CD4-positive, alpha-beta T cell (primary cell): Measurements from ENCODE around the gene CROCC. TPM values are rescaled to one million over a fixed set of nuclear protein-coding genes. Genes with fewer than 3 reads are reported as not detected.
"Not testable (repeated sequence)": the region's sequence is repeated elsewhere in the genome, so short reads cannot be mapped to it uniquely, and the experiment has no call there.

Source experiments
- ATAC-seq: fragments of 200-7000 bp; cut with Tn5 transposase; one replicate; pipeline ENCODE4 v1.10.0; 2022; ENCODE audit warnings: mild to moderate bottlenecking; ENCODE audit not compliant: poor library complexity
- CTCF ChIA-PET: fragments of 350-600 bp; sonication (Branson Sonifier 250); formaldehyde crosslinking; loops from one replicate; lab custom pipeline; 2021; ENCODE audit warnings: antibody characterized with exemption, inconsistent platforms; lab: Charles Lee
- POLR2A ChIA-PET: fragments of 350-600 bp; sonication (Branson Sonifier 250); formaldehyde crosslinking; loops from one replicate; lab custom pipeline; 2021; ENCODE audit warnings: antibody characterized with exemption, inconsistent platforms; lab: Charles Lee
- DNase-seq, 14 experiments: peaks; one replicate each; pipeline ENCODE4 v3.0.0-alpha.2; 2013 to 2020; ENCODE audit warnings: mixed read lengths in 2 of 14
- H3K27ac ChIP-seq, 2 donors: one replicate each; pipeline versions ENCODE4 v1.5.1 to v1.7.0; 2013; ENCODE audit warnings: low read length in 2 of 2, low read depth in 1 of 2, mild to moderate bottlenecking in 1 of 2
- H3K27me3 ChIP-seq, 2 experiments: 1 replicate in 1 of 2; 2 replicates in 1 of 2; pipeline versions ENCODE4 v1.6.1 to v1.7.0; 2013; ENCODE audit warnings: low read length in 2 of 2, control low read depth in 1 of 2, mild to moderate bottlenecking in 1 of 2, moderate library complexity in 1 of 2; ENCODE audit not compliant: insufficient read depth in 2 of 2, control insufficient read depth in 1 of 2
- H3K36me3 ChIP-seq: one replicate; pipeline ENCODE4 v1.6.1; 2013; ENCODE audit warnings: low read length, control low read depth; ENCODE audit not compliant: insufficient read depth
- H3K4me1 ChIP-seq: one replicate; pipeline ENCODE4 v1.6.1; 2013; ENCODE audit warnings: low read length, control low read depth; ENCODE audit not compliant: insufficient read depth
- H3K4me3 ChIP-seq: one replicate; pipeline ENCODE4 v1.5.1; 2013; ENCODE audit warnings: mild to moderate bottlenecking, low read length, moderate library complexity
- H3K9me3 ChIP-seq, 2 experiments: 1 replicate in 1 of 2; 2 replicates in 1 of 2; pipeline versions ENCODE4 v1.6.1 to v1.7.0; 2013; ENCODE audit warnings: low read length in 2 of 2, mild to moderate bottlenecking in 2 of 2, control low read depth in 1 of 2, moderate library complexity in 1 of 2; ENCODE audit not compliant: control insufficient read depth in 1 of 2, insufficient read depth in 1 of 2
- H3K27ac Mint-ChIP-seq: one replicate; pipeline ENCODE4 v1.8.0; 2020; ENCODE audit warnings: mixed read lengths
- H3K27me3 Mint-ChIP-seq: one replicate; pipeline ENCODE4 v1.8.0; 2021; ENCODE audit warnings: mixed read lengths
- H3K36me3 Mint-ChIP-seq: one replicate; pipeline ENCODE4 v1.8.0; 2021; ENCODE audit warnings: low read depth, mixed read lengths
- H3K4me1 Mint-ChIP-seq: one replicate; pipeline ENCODE4 v1.8.0; 2021; ENCODE audit warnings: low read depth, mixed read lengths
- H3K4me3 Mint-ChIP-seq: one replicate; pipeline ENCODE4 v1.8.0; 2020; ENCODE audit warnings: mild to moderate bottlenecking, mixed read lengths
- H3K9me3 Mint-ChIP-seq: one replicate; pipeline ENCODE4 v1.8.0; 2020; ENCODE audit warnings: mixed read lengths
- intact Hi-C, 2 experiments: fragments of 100-400 bp; cut with DNase I in 1 of 2; cut with micrococcal nuclease in 1 of 2; formaldehyde crosslinking; loops; one replicate each; pipeline versions ENCODE4 v1.15.1 to v1.9.0; 2023 to 2025; cut with DNase I, micrococcal nuclease
- total RNA-seq, 174 experiments: library from RNA in 2 of 174; stranded (reverse) in 2 of 174; gene quantifications; one replicate each; pipeline ENCODE4 v1.2.3 and lab custom pipeline; 2021 to 2026

CROCC gene
- total RNA-seq, 2 experiments from 2014 or later: 47.4 to 49.7 TPM

DNA sequence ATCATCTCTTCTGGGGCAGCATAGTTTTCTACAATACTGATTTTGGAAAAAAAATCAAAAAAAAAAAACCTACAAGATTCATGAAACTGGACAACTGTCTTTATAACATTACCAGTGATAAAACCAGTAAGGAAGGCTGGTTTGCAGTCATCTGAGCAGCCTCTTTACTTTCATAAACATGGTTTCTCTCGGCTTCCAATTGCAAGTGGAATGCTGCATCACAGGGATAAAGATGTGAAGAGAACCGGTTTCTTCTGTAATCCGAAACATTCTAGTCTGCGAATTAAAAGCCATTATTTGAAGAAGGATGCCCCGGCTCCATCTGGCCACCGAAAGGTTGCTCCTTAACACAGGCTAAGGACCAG is 26.5 kb upstream of the CROCC start:
- POLR2A ChIA-PET: interaction anchor here (2.4 kb wide), 1 partner anchor 10 kb away, joined by 73 read pairs; no protein-coding TSS in a partner anchor
- peak overlapping the region; percentile 54 for H3K4me3 ChIP-seq
- Mint-ChIP-seq H3K4me3 (peak overlapping the region; percentile 80), H3K27ac (peak overlapping the region; percentile 99), H3K4me1 (peaks cover 40% of the 10 kb centered on the region)
- H3K9me3 Mint-ChIP-seq, H3K9me3 ChIP-seq, DNase-seq, H3K36me3 ChIP-seq, CTCF ChIA-PET, H3K27me3 Mint-ChIP-seq, ATAC-seq, H3K27me3 ChIP-seq, H3K36me3 Mint-ChIP-seq, intact Hi-C loops: not testable (repeated sequence)
- H3K4me1 ChIP-seq: peaks cover 19% of the 10 kb centered on the region
- peak overlapping the region; percentile 70 to 96 for H3K27ac ChIP-seq

DNA sequence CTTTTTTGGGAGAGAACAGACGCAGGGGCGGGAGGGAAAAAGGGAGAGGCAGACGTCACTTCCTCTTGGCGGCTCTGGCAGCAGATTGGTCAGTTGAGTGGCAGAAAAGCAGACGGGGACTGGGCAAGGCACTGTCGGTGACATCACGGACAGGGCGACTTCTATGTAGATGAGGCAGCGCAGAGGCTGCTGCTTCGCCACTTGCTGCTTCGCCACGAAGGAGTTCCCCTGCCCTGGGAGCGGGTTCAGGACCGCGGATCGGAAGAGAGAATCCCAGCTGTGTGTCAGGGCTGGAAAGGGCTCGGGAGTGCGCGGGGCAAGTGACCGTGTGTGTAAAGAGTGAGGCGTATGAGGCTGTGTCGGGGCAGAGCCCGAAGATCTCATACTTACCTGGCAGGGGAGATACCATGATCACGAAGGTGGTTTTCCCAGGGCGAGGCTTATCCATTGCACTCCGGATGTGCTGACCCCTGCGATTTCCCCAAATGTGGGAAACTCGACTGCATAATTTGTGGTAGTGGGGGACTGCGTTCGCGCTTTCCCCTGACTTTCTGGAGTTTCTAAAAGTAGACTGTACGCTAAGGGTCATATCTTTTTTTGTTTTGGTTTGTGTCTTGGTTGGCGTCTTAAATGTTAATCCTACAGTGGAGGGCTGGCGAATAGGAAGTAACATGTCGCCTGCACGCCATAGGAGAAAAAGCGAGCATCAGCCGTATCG is 26.0 kb upstream of the CROCC start, which contains the start of gene RNU1-2:
Gene RNU1-2, plus strand, starts transcription at position 383 of the 718 bp plus-strand sequence.
- not testable (repeated sequence) for H3K36me3 ChIP-seq, H3K27me3 ChIP-seq

DNA sequence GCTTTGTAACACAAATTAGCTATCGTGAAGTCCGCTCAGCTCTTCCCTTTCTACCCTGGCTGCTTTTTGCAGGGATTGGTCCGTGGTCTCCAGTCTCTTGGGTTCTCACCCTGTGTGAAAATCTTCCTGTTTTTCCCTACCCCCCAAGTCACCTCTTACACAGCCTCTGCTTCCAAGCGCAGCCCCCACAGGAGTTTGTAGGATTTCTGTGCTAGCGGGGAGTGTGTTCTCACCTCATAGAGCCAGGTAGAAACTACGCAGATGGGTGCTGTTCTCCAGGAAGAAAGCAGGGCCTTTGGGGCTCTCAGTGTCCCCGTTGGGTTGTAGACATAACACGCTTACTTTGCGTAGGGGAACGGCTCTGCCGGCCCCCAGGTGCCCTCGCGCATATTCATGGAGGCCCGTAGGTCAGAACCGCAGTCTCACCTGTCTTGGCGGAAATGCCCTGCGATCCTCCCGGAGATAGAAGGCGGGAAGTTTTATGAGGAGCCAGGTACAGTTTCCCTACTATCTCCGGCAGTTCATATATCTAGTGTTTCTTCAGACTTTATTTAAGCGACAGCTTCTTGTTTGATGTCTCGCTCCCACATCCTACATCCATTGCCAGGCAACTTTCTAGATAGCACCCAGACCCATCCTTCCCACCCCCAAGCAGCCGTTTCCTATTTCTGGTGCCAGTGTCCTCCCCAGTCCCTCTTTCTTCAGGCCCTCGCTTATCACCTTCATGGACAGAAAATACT is 25.2 kb upstream of the CROCC start:
- DNase-seq (peak in 12 of 14 experiments; percentile 35 to 89 (median 52)), ATAC-seq (peak; percentile 11)
- H3K36me3 ChIP-seq, H3K9me3 ChIP-seq, H3K27me3 ChIP-seq, H3K27me3 Mint-ChIP-seq, CTCF ChIA-PET, H3K9me3 Mint-ChIP-seq, H3K36me3 Mint-ChIP-seq: not testable (repeated sequence)
- Mint-ChIP-seq H3K4me3 (peak overlapping the region; percentile 80), H3K27ac (peak overlapping the region; percentile 99), H3K4me1 (peaks cover 44% of the 10 kb centered on the region)
- peak overlapping the region; percentile 54 for H3K4me3 ChIP-seq
- POLR2A ChIA-PET: interaction anchor here (0.7 to 2.4 kb wide), 6 partner anchors 9 to 283 kb away, joined by 3 to 73 read pairs (median 4); partner anchors contain the start of gene NBPF1
- H3K4me1 ChIP-seq: peaks cover 27% of the 10 kb centered on the region
- peak overlapping the region; percentile 70 to 96 for H3K27ac ChIP-seq
- intact Hi-C loops: loop anchor here (1.0 kb wide), 1 partner anchor 8 kb away; no protein-coding TSS in a partner anchor

More for the DNA sequence above, 26.0 kb upstream of the CROCC start, which contains the start of gene RNU1-2:
- Histone ChIP-seq H3K4me1 (peaks cover 20% of the 10 kb centered on the region), H3K4me3 (peak within 1 kb of the TSS; percentile 54), H3K27ac (peak within 1 kb of the TSS; percentile 70 to 96)
- H3K9me3 ChIP-seq, H3K27me3 Mint-ChIP-seq, H3K9me3 Mint-ChIP-seq, CTCF ChIA-PET, H3K36me3 Mint-ChIP-seq: not testable (repeated sequence)
- peak; percentile 98 for ATAC-seq
- peak; percentile 71 to 96 (median 84) for DNase-seq
- Mint-ChIP-seq H3K4me1 (peaks cover 41% of the 10 kb centered on the region), H3K4me3 (peak within 1 kb of the TSS; percentile 80), H3K27ac (peak within 1 kb of the TSS; percentile 99)
- POLR2A ChIA-PET: interaction anchor here (0.7 to 2.4 kb wide), 6 partner anchors 9 to 283 kb away, joined by 3 to 73 read pairs (median 4); partner anchors contain the start of gene NBPF1
- intact Hi-C loops: loop anchor here (1.0 kb wide), 1 partner anchor 9 kb away; no protein-coding TSS in a partner anchor

- H3K36me3 Mint-ChIP-seq, H3K4me3 ChIP-seq, DNase-seq, CTCF ChIA-PET, ATAC-seq, H3K27me3 ChIP-seq, H3K9me3 Mint-ChIP-seq, intact Hi-C loops, H3K36me3 ChIP-seq, H3K27ac ChIP-seq, H3K27me3 Mint-ChIP-seq, H3K9me3 ChIP-seq, POLR2A ChIA-PET: not testable (repeated sequence)
- Mint-ChIP-seq H3K4me3 (peak overlapping the region; percentile 86), H3K4me1 (peaks cover 52% of the 10 kb centered on the region), H3K27ac (peak overlapping the region; percentile 99)
- H3K4me1 ChIP-seq: peaks cover 27% of the 10 kb centered on the region
Observed at GRCh38 chr1:16897653-16898052, 24.1 kb upstream of the CROCC start.

- H3K4me1 Mint-ChIP-seq: peaks cover 58% of the 10 kb centered on the region
- CTCF ChIA-PET: interaction anchor here (0.7 kb wide), 1 partner anchor 16 kb away, joined by 3 read pairs; no protein-coding TSS in a partner anchor
- H3K9me3 Mint-ChIP-seq, H3K27me3 Mint-ChIP-seq, H3K4me3 ChIP-seq, ATAC-seq, H3K36me3 ChIP-seq, DNase-seq, H3K27me3 ChIP-seq, H3K27ac ChIP-seq, H3K9me3 ChIP-seq, H3K36me3 Mint-ChIP-seq, POLR2A ChIA-PET, intact Hi-C loops: not testable (repeated sequence)
- H3K27ac Mint-ChIP-seq: peak overlapping the region; percentile 99
- H3K4me3 Mint-ChIP-seq: peak overlapping the region; percentile 86
- H3K4me1 ChIP-seq: peaks cover 33% of the 10 kb centered on the region
Observed at GRCh38 chr1:16898298-16898697, 23.4 kb upstream of the CROCC start.

DNA sequence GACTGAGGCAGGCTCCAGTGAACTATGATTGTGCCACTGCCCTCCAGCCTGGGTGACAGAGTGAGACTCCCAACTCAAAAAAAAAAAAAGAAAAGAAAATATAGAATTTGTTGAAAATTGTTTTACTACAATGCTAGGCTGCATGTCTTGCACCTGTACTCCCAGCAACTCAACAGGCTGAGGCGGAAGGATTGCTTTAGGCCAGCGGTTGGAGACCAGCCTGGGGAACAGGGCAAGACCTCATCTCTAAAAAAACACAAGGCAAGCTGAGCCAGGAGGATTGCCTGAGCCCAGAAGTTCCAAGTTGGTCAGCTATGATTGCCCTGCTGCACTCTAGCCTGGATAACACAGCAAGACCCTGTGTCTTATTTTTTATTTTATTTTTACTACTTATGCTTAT is 22.7 kb upstream of the CROCC start:
- H3K9me3 ChIP-seq, intact Hi-C loops, DNase-seq, H3K27me3 ChIP-seq, H3K27me3 Mint-ChIP-seq, H3K27ac ChIP-seq, H3K36me3 ChIP-seq, ATAC-seq, H3K9me3 Mint-ChIP-seq, H3K4me3 Mint-ChIP-seq, H3K27ac Mint-ChIP-seq, H3K4me3 ChIP-seq: not testable (repeated sequence)
- Mint-ChIP-seq H3K4me1 (peaks cover 65% of the 10 kb centered on the region), H3K36me3 (peaks cover 14% of the 10 kb centered on the region)
- peaks cover 39% of the 10 kb centered on the region for H3K4me1 ChIP-seq
- CTCF ChIA-PET: interaction anchor here (0.7 kb wide), 1 partner anchor 16 kb away, joined by 3 read pairs; no protein-coding TSS in a partner anchor
- POLR2A ChIA-PET: interaction anchor here (0.6 to 1.7 kb wide), 2 partner anchors 10 to 61 kb away, joined by 3 to 5 read pairs; no protein-coding TSS in a partner anchor
